Activated naive CD8-positive, alpha-beta T cell treated with anti-CD3 and anti-CD28 coated beads, Interleukin-2, amount 50 U/mL, for 24 hours (primary cell): ENCODE results near the gene ARHGAP42.

Experiments used
- ATAC-seq: fragments of 150-1000 bp; cut with Tn5 transposase; one replicate; pipeline ENCODE4 v1.10.0; 2021
- DNase-seq: peaks from one replicate; pipeline ENCODE4 v3.0.0; 2021
- H3K27ac Mint-ChIP-seq: one replicate; pipeline ENCODE4 v1.8.0; 2021; ENCODE audit warnings: mild to moderate bottlenecking, mixed read lengths
- H3K27me3 Mint-ChIP-seq: one replicate; pipeline ENCODE4 v1.8.0; 2021; ENCODE audit warnings: mixed read lengths
- H3K36me3 Mint-ChIP-seq: one replicate; pipeline ENCODE4 v1.8.0; 2021; ENCODE audit warnings: low read depth, mixed read lengths
- H3K4me1 Mint-ChIP-seq: one replicate; pipeline ENCODE4 v1.8.0; 2021; ENCODE audit warnings: mixed read lengths
- H3K4me3 Mint-ChIP-seq: one replicate; pipeline ENCODE4 v1.8.0; 2021; ENCODE audit warnings: mild to moderate bottlenecking, moderate library complexity, mixed read lengths
- H3K9me3 Mint-ChIP-seq: one replicate; pipeline ENCODE4 v1.8.0; 2021; ENCODE audit warnings: mixed read lengths

ARHGAP42 gene

DNA sequence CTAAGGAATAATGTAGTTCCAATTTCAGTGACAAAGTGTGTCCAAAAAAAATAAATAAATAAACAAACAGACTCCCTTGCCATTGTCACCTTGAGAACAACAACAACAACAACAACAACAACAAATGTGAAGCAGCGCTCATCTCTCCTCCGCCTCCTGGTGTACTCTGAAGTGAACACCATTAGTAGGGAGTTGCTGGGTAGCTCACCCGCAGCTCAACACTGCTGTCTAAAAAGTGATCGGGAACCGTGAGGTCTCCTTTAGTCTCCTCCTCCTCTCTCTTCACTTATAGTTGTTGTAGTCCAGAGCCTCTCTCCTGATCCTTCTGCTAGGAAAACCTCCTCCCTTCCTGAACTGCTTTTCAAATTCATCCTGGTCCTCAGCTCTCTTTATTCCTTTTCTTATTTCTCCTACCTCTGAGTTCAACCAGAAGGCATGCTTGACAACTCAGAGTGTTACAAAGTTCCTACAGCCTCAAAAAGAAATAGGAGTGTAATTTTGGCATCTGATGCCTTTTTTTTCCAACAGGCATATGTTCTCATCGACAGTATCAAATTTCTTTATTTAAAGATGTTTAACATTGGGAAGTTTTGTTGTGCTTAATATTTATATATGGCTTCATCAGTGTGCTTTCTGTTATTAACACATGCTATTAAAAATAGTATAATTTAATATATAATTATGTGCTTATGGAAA is 227.5 kb downstream of the ARHGAP42 start:
- DNase-seq (no peak), ATAC-seq (no peak)
- Mint-ChIP-seq H3K4me1 (no peaks in the 10 kb centered on the region), H3K36me3 (no peaks in the 10 kb centered on the region), H3K4me3 (no peak overlapping the region), H3K27me3 (no peaks in the 10 kb centered on the region), H3K27ac (no peak overlapping the region), H3K9me3 (no peaks in the 10 kb centered on the region)

DNA sequence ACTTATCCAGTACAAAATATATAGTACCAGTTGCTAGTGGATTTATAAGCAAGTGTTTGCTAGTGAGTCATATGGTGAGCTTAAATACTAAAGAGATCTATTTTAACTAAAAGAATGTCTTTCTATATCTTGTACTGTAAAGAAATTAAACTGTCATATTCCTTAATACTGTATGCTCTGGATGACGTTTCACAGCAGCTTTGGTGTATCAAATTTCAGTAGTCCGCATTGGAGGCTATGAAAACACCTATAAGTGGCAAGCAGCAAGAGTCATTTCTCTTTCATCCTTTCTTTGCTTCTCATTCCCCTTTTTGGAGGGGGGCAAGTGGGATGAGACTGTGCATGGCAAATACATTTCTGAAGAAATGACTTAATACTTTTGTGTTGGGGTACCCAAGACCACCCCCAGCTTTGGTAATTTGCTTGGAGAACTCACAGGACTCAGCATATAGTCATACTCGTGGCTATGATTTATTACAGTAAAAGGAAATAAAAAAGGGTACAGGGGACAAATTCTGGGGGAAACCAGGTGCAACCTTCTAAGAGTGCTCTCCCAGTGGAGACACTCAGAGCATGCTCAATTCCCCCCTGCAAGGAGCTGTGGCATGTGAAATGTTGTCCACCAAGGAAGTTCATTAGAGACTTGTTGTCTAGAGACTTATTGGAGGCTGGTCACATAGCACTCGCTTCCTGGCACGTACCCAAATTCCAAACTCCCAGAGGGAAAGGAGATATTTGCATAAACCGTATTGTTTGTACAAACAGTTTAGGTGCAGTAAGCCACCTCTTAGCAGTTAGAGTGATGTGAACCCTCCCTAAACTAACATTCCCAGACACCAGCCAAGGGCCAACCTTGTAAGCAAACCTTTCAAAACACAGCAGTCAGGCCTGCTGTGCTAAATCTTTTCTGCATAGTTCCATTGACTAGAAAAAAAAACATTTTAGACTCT is 231.7 kb downstream of the ARHGAP42 start:
- Mint-ChIP-seq H3K36me3 (no peaks in the 10 kb centered on the region), H3K4me3 (no peak overlapping the region), H3K27ac (no peak overlapping the region), H3K27me3 (no peaks in the 10 kb centered on the region), H3K4me1 (no peaks in the 10 kb centered on the region), H3K9me3 (no peaks in the 10 kb centered on the region)
- no peak for DNase-seq
- ATAC-seq: no peak

DNA sequence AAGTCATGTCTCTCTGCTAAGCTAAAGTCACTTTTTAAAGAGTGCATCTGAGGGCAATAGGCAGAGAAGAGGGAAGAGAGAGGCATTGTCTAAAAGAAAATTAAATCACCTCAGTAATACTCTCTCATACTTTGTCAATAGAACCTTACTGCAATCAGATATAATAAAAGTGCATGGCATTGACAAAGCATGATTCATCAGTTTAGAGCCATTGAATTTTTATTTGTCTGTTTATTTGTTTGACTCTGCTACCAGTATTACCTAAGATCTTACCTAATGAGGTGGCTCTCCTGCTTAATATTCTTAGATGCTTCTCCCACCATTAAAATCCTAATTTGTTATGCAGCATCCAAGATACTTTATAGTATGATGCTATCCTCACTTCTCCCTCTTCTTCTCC is 233.5 kb downstream of the ARHGAP42 start:
- Mint-ChIP-seq H3K27ac (no peak overlapping the region), H3K4me1 (no peaks in the 10 kb centered on the region), H3K4me3 (no peak overlapping the region), H3K27me3 (no peaks in the 10 kb centered on the region), H3K9me3 (no peaks in the 10 kb centered on the region), H3K36me3 (no peaks in the 10 kb centered on the region)
- DNase-seq (no peak), ATAC-seq (no peak)

DNA sequence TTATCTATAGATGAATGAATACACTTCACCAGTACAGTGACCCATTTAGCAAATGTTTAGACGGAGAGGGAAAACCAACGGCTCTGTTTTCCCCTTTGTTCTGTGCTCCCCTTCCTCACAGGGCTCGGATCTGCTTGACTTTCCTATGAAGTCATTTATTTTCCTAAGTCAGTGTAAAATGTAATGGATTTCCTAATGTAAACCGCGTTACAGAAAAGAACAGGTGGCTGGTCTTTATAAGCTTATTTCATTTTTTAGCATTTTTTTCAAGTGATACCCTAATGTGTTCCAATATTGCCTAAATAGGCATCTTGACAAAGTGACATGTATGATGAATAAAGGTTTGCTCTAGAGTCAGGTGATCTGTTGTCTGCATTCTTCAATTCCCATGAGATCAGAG is 235.0 kb downstream of the ARHGAP42 start:
- H3K4me1 Mint-ChIP-seq: peaks cover 4% of the 10 kb centered on the region
- no peak for ATAC-seq
- H3K36me3 Mint-ChIP-seq: no peaks in the 10 kb centered on the region
- H3K9me3 Mint-ChIP-seq: no peaks in the 10 kb centered on the region
- H3K4me3 Mint-ChIP-seq: no peak overlapping the region
- H3K27ac Mint-ChIP-seq: no peak overlapping the region
- H3K27me3 Mint-ChIP-seq: no peaks in the 10 kb centered on the region
- DNase-seq: no peak

DNA sequence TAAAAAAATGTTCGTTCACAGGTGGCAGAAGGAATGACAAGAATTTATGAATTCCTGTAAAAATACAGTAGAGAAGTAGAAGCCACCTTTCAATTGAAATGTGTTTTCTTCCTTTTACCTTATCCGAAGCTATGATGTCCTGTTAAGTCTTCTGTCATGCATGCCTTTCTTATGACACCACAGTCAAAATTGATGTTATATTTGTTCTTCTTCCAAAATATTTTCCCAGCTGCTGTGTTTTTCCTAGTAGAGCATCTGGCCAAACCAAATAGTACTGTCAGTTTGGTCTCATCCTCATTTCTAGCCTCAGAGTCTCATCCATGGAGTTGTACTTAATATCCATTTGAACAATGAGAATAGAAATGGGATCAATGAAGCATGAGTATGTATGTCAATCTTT is 236.5 kb downstream of the ARHGAP42 start:
- Mint-ChIP-seq H3K36me3 (no peaks in the 10 kb centered on the region), H3K9me3 (no peaks in the 10 kb centered on the region), H3K4me3 (no peak overlapping the region), H3K4me1 (peaks cover 4% of the 10 kb centered on the region), H3K27me3 (no peaks in the 10 kb centered on the region), H3K27ac (no peak overlapping the region)
- no peak for DNase-seq
- ATAC-seq: no peak

DNA sequence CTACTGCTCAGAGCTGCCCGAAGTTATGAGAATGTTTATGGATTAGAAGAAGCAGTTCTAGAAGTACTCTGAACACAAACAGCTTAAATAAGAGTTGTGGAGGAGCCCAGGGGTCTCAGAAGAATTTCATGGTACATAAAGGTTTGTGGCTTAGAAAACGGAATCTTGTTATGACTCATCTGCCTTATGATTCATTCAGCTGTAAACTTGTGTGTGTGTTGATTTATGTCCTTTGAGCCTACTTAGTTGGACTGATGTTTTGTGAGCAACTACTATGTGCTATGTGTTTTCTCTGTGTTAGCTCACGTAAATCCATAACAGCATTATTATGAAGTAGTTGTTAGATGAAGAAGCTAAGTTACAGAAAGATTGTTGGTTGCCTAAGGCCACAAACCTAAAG is 238.8 kb downstream of the ARHGAP42 start:
- no peaks in the 10 kb centered on the region for H3K36me3 Mint-ChIP-seq
- H3K4me1 Mint-ChIP-seq: peaks cover 4% of the 10 kb centered on the region
- ATAC-seq: no peak

DNA sequence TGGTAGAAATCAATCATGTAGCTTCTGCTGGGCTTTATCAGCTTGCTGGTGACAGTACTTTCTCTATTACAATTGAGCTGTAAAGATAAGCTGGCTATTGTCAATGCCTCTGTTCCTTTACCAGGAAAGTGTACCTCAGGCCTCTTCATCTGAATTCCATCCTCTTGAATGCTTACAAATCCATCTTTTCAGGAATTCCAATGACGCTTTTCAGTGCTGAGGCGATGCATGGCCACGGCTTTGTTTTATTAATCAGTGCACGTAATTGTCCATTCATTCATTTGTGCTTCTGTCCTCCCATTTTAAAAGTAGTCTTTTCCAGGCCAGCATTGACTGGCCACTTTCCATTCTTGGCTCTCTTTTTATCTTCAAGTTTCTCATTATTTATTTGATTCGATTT is 240.5 kb downstream of the ARHGAP42 start:
- ATAC-seq: no peak
- H3K9me3 Mint-ChIP-seq: no peaks in the 10 kb centered on the region
- H3K27me3 Mint-ChIP-seq: no peaks in the 10 kb centered on the region
- H3K27ac Mint-ChIP-seq: no peak overlapping the region
- no peak for DNase-seq
- H3K4me3 Mint-ChIP-seq: no peak overlapping the region
- H3K36me3 Mint-ChIP-seq: no peaks in the 10 kb centered on the region
- H3K4me1 Mint-ChIP-seq: peaks cover 4% of the 10 kb centered on the region

More for the DNA sequence above, 238.8 kb downstream of the ARHGAP42 start:
- Mint-ChIP-seq H3K9me3 (no peaks in the 10 kb centered on the region), H3K27ac (no peak overlapping the region), H3K27me3 (no peaks in the 10 kb centered on the region), H3K4me3 (no peak overlapping the region)
- no peak for DNase-seq

DNA sequence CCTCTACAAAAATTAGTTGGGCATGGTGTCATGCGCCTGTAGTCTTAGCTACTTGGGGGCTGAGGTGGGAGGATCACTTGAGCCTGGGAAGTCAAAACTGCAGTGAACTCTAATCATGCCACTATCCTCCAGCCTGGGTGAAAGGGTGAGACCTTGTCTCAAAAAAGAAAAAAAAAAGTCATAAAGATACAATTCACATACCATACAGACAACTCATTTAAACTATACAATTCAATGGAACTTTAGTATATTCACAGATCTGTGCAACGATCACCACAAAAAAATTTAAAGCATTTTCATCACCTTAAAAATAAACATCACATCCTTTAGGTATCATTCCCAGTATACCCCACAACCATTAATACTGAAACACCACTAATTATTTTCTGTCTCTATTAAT is 241.3 kb downstream of the ARHGAP42 start:
- no peaks in the 10 kb centered on the region for H3K9me3 Mint-ChIP-seq
- ATAC-seq (no peak), DNase-seq (no peak)
- H3K4me1 Mint-ChIP-seq: peaks cover 4% of the 10 kb centered on the region
- H3K36me3 Mint-ChIP-seq: no peaks in the 10 kb centered on the region
- H3K27ac Mint-ChIP-seq: no peak overlapping the region
- H3K27me3 Mint-ChIP-seq: no peaks in the 10 kb centered on the region
- no peak overlapping the region for H3K4me3 Mint-ChIP-seq

DNA sequence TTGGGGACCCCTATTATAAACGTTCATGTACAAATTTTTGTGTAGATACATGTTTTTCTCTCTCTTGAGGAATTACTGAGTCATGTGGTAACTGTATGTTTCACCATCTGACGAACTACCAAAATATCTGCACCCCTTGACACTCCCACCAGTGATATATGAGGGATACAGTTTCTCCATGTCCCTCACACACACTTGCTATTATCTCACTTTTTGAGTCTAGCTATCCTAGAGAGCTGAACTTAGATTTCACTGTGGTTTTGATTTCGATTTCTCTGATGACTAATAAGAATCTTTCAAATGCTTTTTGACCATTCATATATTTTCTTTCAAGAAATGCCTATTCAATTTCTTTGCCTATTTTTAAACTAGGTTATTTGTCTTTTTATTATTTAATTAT is 242.3 kb downstream of the ARHGAP42 start:
- H3K27ac Mint-ChIP-seq: no peak overlapping the region
- H3K36me3 Mint-ChIP-seq: no peaks in the 10 kb centered on the region
- H3K27me3 Mint-ChIP-seq: no peaks in the 10 kb centered on the region
- H3K9me3 Mint-ChIP-seq: no peaks in the 10 kb centered on the region
- no peak overlapping the region for H3K4me3 Mint-ChIP-seq
- ATAC-seq (no peak), DNase-seq (no peak)
- peaks cover 4% of the 10 kb centered on the region for H3K4me1 Mint-ChIP-seq

DNA sequence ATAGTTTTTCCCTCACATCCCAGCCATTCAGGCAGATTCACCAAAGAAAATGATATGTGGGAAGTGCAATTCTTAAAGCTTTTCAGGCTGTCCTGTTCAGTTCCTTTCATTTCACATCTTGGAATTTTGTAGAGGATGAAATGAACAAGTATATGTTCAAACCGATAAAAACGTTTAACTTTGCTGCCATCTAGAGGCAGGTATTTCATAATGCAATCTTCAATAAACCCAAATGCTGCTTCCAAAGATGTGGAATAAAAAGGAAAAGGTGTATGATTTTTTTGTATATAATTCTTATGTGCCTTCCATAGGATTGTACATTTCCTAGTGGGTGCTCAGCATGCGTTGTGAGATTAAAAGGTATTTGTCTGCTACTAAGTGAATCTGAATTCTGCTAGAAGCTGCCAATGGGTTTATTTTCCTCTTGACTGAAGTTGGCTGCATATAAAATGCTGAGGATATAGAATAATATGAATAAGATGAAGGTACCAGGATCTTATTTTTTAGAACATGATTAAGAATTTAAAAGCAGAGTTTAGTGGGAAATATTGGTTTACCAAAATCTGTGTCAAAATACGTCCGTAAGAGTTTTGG is 243.2 kb downstream of the ARHGAP42 start:
- H3K9me3 Mint-ChIP-seq: no peaks in the 10 kb centered on the region
- no peak for ATAC-seq
- no peak overlapping the region for H3K27ac Mint-ChIP-seq
- no peaks in the 10 kb centered on the region for H3K27me3 Mint-ChIP-seq
- H3K4me3 Mint-ChIP-seq: no peak overlapping the region
- H3K36me3 Mint-ChIP-seq: no peaks in the 10 kb centered on the region
- DNase-seq: no peak
- peaks cover 4% of the 10 kb centered on the region for H3K4me1 Mint-ChIP-seq

DNA sequence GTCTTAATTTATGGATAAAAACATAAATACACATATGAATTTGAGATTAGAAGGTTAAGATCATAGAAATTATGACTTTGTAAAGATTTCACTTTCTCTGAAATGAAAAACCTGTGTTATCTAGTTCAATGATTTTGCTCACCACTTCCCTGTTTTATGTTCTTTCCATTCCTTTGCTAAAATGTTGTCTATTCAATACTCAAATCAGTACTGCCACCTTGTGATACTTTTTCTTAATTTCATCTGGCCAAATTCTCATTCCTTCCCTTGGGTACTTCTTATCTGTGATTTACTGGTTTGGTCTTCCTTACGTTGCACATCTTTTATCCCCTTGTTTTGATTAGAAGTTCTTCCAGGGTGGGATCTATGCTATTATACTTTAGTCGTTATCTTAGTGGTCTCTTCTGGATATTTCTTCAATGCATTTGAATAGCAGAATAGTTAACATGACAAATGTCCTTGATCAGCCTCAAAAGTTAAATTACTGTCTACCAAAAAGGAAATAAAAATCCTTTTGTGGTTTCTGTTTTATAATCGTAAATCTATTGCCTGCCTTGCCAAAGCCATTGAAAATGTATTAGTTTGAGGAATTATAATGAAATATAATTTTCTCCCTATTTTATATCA is 245.5 kb downstream of the ARHGAP42 start:
- H3K27ac Mint-ChIP-seq: no peak overlapping the region
- H3K36me3 Mint-ChIP-seq: no peaks in the 10 kb centered on the region
- no peak overlapping the region for H3K4me3 Mint-ChIP-seq
- DNase-seq (no peak), ATAC-seq (no peak)
- no peaks in the 10 kb centered on the region for H3K4me1 Mint-ChIP-seq
- H3K27me3 Mint-ChIP-seq: no peaks in the 10 kb centered on the region
- no peaks in the 10 kb centered on the region for H3K9me3 Mint-ChIP-seq

DNA sequence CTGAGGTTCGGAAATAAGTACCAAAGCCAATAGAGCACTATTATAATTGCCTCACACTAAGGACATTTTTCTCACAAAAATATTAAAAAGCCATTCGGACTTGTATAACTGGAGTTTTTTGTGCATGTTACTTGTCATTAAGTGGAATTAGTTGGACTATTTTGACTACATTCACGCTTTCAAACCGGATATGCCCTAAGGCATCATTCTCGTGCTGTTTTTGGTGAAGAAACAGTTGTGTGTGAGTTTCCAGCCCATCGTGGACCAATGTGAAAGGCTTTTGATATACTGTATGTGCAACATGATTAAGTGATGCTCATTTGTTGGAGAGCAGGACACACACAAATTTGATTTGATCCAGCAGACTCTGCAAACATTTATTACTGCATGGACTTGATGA is 249.7 kb downstream of the ARHGAP42 start:
- no peak overlapping the region for H3K4me3 Mint-ChIP-seq
- no peak for DNase-seq
- H3K9me3 Mint-ChIP-seq: no peaks in the 10 kb centered on the region
- no peak for ATAC-seq
- H3K4me1 Mint-ChIP-seq: no peaks in the 10 kb centered on the region
- no peaks in the 10 kb centered on the region for H3K27me3 Mint-ChIP-seq
- no peaks in the 10 kb centered on the region for H3K36me3 Mint-ChIP-seq
- no peak overlapping the region for H3K27ac Mint-ChIP-seq

DNA sequence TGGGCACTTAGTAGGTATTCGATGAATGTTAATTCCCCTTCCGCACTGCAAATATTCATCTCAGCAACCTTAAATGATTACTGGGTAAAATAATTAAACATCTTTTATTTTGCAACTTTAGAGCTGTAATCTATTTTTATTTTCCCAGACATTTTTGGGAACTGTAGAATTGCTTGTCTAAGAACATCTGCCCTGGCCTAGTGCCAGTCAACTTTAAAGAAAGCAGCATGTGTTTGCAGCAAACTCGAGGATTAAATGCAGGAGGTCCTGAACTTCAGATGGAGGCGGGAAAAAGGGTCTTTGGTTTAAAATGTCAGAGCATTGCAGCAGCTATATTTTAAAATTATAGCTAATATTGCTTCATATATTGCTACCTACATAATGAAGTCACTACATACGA is 252.5 kb downstream of the ARHGAP42 start:
- Mint-ChIP-seq H3K36me3 (no peaks in the 10 kb centered on the region), H3K27ac (no peak overlapping the region), H3K4me1 (no peaks in the 10 kb centered on the region), H3K4me3 (no peak overlapping the region), H3K9me3 (no peaks in the 10 kb centered on the region), H3K27me3 (no peaks in the 10 kb centered on the region)
- DNase-seq (no peak), ATAC-seq (no peak)

DNA sequence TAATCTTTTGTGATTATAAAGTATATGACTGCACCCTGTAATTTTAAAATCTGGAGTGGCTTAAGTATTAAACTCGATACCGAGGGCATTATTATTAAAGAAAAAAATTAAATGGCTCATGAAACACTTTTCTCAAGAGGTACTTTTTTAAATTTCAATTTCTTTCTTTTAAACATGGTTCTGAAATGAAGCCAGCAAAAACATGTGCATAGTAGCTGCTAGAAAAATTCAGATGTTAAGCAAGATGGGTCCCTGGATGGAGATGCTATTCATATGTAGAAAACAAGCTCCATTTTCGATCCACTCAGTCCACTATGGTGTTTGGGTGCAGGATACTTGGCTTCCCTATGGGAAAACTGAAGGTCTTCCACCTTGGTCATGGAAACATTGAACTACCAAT is 253.0 kb downstream of the ARHGAP42 start:
- no peaks in the 10 kb centered on the region for H3K4me1 Mint-ChIP-seq
- no peak overlapping the region for H3K27ac Mint-ChIP-seq
- no peaks in the 10 kb centered on the region for H3K36me3 Mint-ChIP-seq
- no peaks in the 10 kb centered on the region for H3K27me3 Mint-ChIP-seq
- DNase-seq (no peak), ATAC-seq (no peak)
- no peak overlapping the region for H3K4me3 Mint-ChIP-seq
- no peaks in the 10 kb centered on the region for H3K9me3 Mint-ChIP-seq

DNA sequence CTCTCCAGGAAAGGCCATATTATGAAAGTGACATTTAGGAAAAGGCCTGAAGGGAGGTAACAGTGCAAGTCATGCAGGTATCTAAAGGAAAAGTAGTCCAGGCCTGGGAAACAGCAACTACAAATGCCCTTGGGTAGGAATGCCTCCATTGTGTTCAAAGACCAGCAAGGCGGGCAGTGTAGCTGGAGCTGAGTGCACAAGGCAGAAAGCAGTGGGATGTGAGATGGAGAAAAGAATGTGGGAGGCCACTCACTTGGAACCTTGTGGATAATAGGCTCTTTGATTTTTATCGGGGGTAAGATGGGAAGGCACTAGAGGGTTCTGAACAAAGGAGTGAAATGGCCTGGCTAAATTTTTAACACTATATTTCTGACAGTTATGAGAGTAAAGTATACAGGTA is 253.9 kb downstream of the ARHGAP42 start:
- no peak overlapping the region for H3K4me3 Mint-ChIP-seq
- H3K9me3 Mint-ChIP-seq: no peaks in the 10 kb centered on the region
- no peaks in the 10 kb centered on the region for H3K4me1 Mint-ChIP-seq
- DNase-seq (no peak), ATAC-seq (no peak)
- no peak overlapping the region for H3K27ac Mint-ChIP-seq
- H3K36me3 Mint-ChIP-seq: no peaks in the 10 kb centered on the region
- H3K27me3 Mint-ChIP-seq: no peaks in the 10 kb centered on the region
